HG03097 (cell line): ENCODE measurements around the gene C10orf95.

Experiments
- ATAC-seq: cut with Tn5 transposase; IDR thresholded peaks from one replicate; pipeline ENCODE4 v1.9.1; 2021; ENCODE audit not compliant: unreplicated experiment, low FRiP score

The C10orf95 gene

GRCh38 chr10:102419269-102420180 is 31.8 kb downstream of the C10orf95 start:
- ATAC-seq, result no peak

- no peak for ATAC-seq
These were observed 32.6 kb downstream of the C10orf95 start, which contains the start of gene PSD for GRCh38 chr10:102418622-102419268. PSD (minus strand) TSS chr10:102418785; CDS start chr10:102417038, 1,747 bp downstream.

GRCh38 chr10:102416695-102417094 is 34.6 kb downstream of the C10orf95 start:
- ATAC-seq, result no peak

GRCh38 chr10:102416283-102416682 is 35.1 kb downstream of the C10orf95 start:
- ATAC-seq, result no peak

GRCh38 chr10:102414749-102415148 is 36.6 kb downstream of the C10orf95 start:
- ATAC-seq, result no peak

- no peak for ATAC-seq
These were observed 37.4 kb downstream of the C10orf95 start for GRCh38 chr10:102413806-102414561.

- ATAC-seq, result no peak
These were observed 38.2 kb downstream of the C10orf95 start for GRCh38 chr10:102413053-102413705.

GRCh38 chr10:102412293-102412692 is 39.0 kb downstream of the C10orf95 start:
- no peak for ATAC-seq

- no peak for ATAC-seq
These were observed 39.7 kb downstream of the C10orf95 start for GRCh38 chr10:102411341-102412255.

GRCh38 chr10:102410429-102411073 is 40.8 kb downstream of the C10orf95 start:
- ATAC-seq, result no peak

- no peak for ATAC-seq
These were observed 41.5 kb downstream of the C10orf95 start for GRCh38 chr10:102409604-102410428.

- ATAC-seq, result no peak
These were observed 42.4 kb downstream of the C10orf95 start for GRCh38 chr10:102408728-102409603.

- ATAC-seq, result no peak
These were observed 43.1 kb downstream of the C10orf95 start for GRCh38 chr10:102408131-102408727.

- ATAC-seq, result no peak
These were observed 43.8 kb downstream of the C10orf95 start for GRCh38 chr10:102407425-102408130.

GRCh38 chr10:102406815-102407214 is 44.5 kb downstream of the C10orf95 start:
- ATAC-seq, result no peak

GRCh38 chr10:102405632-102406031 is 45.7 kb downstream of the C10orf95 start:
- no peak for ATAC-seq
